ENCODE measurements around the gene IER2. TPM values are rescaled to one million over a fixed set of nuclear protein-coding genes. Genes with fewer than 3 reads are reported as not detected.
"Not testable (repeated sequence)": the region's sequence is repeated elsewhere in the genome, so short reads cannot be mapped to it uniquely, and the experiment has no call there.

The IER2 gene
- total and polyA plus RNA-seq, 2 donors = 17.0 to 268 TPM

DNA sequence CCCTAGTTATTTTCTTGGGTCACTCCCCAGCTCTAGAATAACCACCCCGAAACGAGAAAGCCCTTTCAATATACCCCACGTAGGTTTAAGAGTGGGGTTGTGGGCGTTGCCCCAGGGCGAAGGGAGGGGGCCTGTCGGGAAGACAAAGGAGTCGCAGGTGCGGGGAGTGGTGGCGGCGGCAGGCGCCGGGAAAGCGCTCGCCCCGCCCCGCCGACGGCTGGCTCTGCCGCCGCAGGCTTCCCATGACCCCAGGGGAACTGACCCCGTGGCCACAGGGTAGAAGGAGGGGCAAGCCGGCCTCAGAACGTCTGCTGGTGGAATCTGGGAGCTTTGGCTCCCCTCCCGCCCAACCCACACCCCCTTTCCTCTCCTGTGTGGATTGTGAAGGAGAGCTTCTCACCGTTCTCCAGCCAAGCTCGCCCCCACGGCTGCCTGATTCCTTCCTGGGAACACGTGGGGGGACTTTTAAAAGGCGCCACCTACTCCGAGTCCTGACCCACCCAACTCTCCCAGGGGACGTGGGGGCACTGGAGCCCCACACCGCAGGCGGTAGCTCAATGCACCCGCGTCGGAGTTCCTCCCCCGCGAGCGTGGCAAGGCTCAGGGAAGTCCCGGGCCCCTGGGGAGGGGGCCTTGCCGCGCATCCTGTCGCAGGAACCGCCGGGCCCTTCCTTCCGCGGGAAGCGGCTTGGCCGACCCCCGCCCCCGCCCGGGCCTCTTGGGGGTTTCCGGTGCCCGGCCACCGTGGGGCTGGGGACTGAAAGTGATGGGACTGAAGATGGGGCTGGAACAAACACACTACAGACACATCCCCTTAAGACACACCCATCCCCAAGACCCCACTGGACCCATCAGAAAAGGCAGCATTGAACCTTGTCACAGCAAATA, 5.5 kb downstream of the IER2 start:
- Histone ChIP-seq H3K36me3 (ENCODE audit: insufficient read depth) (no peaks in the 10 kb centered on the region), H3K4me3 (ENCODE audit: low read depth, low read length) (peak overlapping the region; percentile 28), H3K4me1 (ENCODE audit: insufficient read depth) (no peaks in the 10 kb centered on the region), H3K27ac (ENCODE audit: low read depth) (peak overlapping the region; percentile 91)
- WGBS = 13% methylated on average over 55 of the region's 55 CpGs
- peak; percentile 40 for DNase-seq (ENCODE audit: extremely low spot score)

DNA sequence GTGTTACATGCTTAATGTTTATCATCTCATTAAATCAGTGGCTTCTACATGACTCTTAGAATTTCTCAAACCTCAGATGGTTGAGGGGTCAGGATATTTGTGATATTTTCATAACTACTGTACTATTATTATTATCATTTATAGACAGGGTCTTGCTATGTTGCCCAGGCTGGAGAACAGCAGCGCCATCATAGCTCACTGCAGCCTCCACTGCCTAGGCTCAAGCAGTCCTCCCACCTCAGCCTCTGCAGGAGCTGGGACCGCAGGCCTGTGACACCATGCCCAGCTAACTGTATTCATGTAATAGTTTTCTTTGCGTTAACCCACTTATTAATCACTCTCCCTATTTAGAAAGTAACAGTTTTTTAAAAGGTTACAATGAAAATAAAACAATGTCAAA, 9.5 kb downstream of the IER2 start:
- WGBS = 94% methylated on average over 3 of the region's 3 CpGs
- no peak overlapping the region for H3K4me3 ChIP-seq (ENCODE audit: low read depth, low read length)
- no peak for DNase-seq (ENCODE audit: extremely low spot score)
- peaks cover 5% of the 10 kb centered on the region for H3K4me1 ChIP-seq (ENCODE audit: insufficient read depth)
- no peak overlapping the region for H3K27ac ChIP-seq (ENCODE audit: low read depth)
- H3K36me3 ChIP-seq (ENCODE audit: insufficient read depth) = no peaks in the 10 kb centered on the region

DNA sequence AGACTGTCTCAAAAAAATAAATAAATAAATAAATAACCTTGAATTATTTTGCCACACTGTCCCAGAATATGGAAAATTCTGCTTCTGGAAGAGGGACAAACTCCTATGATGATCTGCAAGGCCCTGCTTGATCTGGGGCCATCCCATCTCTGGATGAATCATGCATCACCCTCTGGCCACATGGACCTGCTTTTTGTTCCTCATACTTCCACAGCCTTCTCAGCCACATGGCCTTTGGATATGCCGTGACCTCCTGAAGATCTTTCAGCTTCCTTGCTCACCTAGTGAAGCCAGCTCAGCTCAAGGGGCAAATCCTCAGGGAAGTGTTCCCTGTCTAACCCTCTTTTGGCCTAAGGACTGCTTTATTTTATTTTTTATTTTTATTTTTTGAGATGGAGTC, 10.3 kb downstream of the IER2 start:
- Histone ChIP-seq H3K4me1 (ENCODE audit: insufficient read depth) (peaks cover 5% of the 10 kb centered on the region), H3K4me3 (ENCODE audit: low read depth, low read length) (no peak overlapping the region), H3K36me3 (ENCODE audit: insufficient read depth) (no peaks in the 10 kb centered on the region), H3K27ac (ENCODE audit: low read depth) (no peak overlapping the region)
- 75% methylated on average over 1 of the region's 1 CpG for WGBS
- no peak for DNase-seq (ENCODE audit: extremely low spot score)

DNA sequence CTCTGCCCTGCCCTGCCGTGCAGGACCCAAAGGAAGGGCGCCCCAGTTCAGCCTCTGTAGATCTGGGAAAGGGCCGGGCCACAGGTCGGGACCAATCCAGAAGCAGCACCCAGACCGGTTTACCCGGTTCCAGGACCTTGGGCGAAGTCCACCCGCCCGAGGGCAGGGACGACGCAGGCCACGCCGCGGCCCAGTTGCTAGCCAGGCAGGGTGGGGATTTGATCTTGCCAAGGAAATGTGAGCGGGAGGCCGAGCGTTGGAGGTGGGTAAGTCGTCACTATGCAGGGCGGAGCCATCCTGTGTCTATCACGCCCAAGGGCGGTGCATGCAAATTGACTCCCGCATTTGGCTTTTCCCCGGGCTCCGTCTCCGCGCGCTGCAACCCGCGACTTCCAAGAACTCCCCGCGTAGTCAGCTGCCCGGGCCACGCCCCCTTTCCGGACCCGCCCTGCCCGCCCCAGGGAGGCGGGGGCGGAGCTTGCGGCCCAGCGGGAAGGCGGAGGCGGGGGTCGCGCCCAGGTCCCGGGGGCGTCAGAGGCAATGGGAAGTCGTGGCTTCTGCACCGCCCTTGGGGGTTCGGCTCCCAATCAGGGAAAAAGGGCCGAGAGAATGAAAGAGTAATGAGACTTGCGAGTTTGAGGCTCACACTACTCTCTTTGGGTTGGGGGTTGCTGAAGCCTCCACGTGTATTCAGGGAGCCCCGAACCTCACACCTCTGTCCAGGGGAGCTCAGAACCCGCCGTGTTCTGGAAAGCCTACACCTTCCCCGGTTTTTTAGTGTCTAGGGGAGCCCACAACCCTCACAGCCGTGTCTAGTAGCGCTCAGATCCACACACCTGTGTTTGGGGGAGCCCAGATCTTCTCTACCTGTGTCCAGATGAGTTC, 12.8 kb downstream of the IER2 start:
- 2% methylated on average over 58 of the region's 58 CpGs for WGBS
- DNase-seq (ENCODE audit: extremely low spot score) = peak; percentile 94
- Histone ChIP-seq H3K27ac (ENCODE audit: low read depth) (peak overlapping the region; percentile 86), H3K36me3 (ENCODE audit: insufficient read depth) (no peaks in the 10 kb centered on the region), H3K4me3 (ENCODE audit: low read depth, low read length) (peak overlapping the region; percentile 23), H3K4me1 (ENCODE audit: insufficient read depth) (peaks cover 5% of the 10 kb centered on the region)

DNA sequence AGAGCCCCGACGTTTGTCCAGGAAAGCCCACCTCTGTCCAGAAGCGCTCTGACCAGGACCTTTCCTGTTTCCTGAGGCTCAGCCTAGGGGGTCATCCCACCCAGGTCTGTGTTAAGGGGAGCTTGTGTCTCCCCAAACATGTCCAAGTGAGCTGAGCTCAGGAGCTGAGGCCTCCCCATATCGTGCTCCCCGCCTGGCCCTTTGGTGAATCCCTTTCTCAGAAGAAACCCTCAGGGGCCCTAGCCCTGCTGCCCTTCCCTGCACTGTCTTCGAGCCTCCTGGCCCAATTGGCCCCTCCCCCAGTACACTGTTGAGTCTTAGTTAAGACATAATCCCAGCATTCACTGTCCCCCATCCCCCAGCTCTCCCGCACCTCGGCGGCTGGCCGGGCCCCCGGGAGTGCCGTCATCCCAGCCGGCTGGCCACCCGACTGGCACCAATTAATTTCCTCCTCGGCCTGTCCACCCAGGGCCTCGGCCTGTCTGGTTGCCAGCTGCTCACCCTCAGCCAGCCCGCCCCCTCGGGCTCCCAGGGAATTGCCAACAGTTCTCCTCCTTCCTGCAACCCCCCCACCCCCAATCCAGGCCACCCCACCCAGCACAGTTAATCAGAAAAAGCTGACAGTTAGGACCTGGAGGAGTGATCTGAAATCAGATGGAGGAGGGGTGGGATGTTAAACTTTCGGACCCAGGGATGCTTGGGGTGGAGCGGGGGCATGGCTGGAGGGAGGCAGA, 13.6 kb downstream of the IER2 start:
- peak; percentile 55 for DNase-seq (ENCODE audit: extremely low spot score)
- Histone ChIP-seq H3K36me3 (ENCODE audit: insufficient read depth) (no peaks in the 10 kb centered on the region), H3K27ac (ENCODE audit: low read depth) (peak overlapping the region; percentile 81), H3K4me1 (ENCODE audit: insufficient read depth) (peaks cover 5% of the 10 kb centered on the region), H3K4me3 (ENCODE audit: low read depth, low read length) (peak overlapping the region; percentile 11)
- WGBS = 4% methylated on average over 20 of the region's 20 CpGs

DNA sequence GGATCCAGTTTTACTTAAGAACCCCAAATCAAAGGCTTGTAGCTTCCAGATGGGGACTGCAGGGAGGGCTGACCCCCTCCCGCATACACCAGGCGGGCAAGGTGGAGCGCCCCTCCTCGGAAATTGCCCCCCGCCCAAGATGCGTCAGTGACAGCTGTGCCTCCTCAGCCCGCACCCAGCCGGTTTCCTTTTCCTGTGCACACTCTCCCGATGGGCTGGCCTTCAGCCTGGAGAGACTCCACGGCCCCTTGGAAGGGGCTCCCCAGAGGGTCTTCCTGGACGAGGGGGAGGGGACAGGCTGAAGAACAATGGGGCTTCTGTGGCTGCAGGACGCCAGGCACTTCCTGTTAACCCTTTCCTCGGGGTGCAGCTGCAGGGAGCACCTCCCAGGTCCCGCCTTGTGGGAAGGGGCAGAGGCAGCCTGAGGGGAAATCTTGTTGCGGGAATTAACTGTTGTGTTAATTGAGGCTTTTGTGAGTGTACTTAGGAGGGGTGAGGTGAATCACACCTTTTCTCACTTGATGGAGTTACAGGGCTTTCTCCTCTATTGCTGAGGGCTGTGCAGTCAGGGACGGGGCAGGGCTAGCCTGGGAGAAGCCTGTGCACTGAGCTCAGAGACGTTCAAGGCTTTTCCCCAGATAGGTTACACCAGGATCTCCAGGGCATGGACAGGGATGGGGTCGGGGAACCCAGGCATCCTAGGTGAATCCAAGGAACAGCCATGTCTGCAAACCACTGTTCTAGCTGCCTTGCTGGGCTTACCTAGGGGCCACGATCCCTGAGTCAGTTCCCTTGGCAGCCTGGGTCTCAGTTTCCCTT, 14.3 kb downstream of the IER2 start:
- Histone ChIP-seq H3K4me3 (ENCODE audit: low read depth, low read length) (peak overlapping the region; percentile 11), H3K27ac (ENCODE audit: low read depth) (peak overlapping the region; percentile 81), H3K36me3 (ENCODE audit: insufficient read depth) (no peaks in the 10 kb centered on the region), H3K4me1 (ENCODE audit: insufficient read depth) (peaks cover 5% of the 10 kb centered on the region)
- DNase-seq (ENCODE audit: extremely low spot score) = peak; percentile 86
- WGBS = 22% methylated on average over 19 of the region's 19 CpGs

DNA sequence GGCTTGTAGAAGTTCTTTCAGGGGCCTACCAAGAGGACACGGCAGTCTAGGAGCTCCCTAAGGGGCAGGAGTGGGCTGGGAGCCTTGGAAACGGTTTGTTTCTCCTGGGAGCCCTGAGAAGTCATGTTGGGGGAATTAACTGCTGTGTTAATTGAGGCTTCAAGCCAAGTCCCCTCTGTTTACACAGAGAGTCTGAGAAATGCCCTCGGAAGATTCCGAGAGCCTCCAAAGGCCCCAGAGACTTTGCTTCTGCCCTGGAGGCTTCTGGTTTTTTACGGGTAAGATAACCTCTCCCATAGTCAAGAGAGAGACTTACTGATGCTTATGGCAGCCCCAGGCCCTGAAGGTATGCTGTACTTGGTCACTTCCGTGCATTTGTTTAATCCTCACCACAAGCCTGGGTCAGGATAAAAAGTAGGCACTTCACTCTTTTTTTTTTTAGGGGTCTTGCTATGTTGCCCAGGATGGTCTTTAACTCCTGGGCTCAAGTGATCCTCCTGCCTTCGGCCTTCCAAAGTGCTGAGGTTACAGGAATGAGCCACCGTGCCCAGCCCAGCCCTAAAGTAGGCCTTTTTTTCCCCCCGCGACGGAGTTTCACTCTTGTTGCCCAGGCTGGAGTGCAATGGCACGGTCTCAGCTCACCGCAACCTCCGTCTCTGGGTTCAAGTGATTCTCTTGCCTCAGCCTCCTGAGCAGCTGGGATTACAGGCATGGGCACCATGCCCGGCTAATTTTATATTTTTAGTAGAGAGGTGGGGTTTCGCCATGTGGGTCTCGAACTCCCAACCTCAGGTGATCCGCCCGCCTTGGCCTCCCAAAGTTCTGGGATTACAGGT, 15.2 kb downstream of the IER2 start:
- peaks cover 5% of the 10 kb centered on the region for H3K4me1 ChIP-seq (ENCODE audit: insufficient read depth)
- H3K27ac ChIP-seq (ENCODE audit: low read depth) = peak overlapping the region; percentile 81
- no peak for DNase-seq (ENCODE audit: extremely low spot score)
- no peak overlapping the region for H3K4me3 ChIP-seq (ENCODE audit: low read depth, low read length)
- WGBS = 78% methylated on average over 19 of the region's 19 CpGs
- H3K36me3 ChIP-seq (ENCODE audit: insufficient read depth) = no peaks in the 10 kb centered on the region

DNA sequence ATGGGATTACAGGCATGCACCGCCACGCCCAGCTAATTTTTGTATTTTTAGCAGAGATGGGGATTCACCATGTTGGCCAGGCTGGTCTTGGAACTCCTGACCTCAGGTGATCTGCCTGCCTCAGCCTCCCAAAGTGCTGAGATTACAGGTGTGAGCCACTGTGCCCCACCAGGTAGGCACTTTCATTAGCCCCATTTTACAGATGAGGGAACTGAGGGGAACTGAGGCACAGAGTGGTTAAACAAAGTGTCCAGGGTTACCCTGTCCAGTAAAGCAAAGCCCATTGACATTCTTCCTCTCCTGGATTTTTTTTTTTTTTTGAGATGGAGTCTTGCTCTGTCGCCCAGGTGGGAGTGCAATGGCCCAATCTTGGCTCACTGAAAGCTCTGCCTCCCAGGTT, 15.9 kb downstream of the IER2 start:
- not testable (repeated sequence) for H3K4me3 ChIP-seq (ENCODE audit: low read depth, low read length); H3K36me3 ChIP-seq (ENCODE audit: insufficient read depth); DNase-seq (ENCODE audit: extremely low spot score); H3K4me1 ChIP-seq (ENCODE audit: insufficient read depth); H3K27ac ChIP-seq (ENCODE audit: low read depth)
- WGBS = 96% methylated on average over 3 of the region's 3 CpGs

DNA sequence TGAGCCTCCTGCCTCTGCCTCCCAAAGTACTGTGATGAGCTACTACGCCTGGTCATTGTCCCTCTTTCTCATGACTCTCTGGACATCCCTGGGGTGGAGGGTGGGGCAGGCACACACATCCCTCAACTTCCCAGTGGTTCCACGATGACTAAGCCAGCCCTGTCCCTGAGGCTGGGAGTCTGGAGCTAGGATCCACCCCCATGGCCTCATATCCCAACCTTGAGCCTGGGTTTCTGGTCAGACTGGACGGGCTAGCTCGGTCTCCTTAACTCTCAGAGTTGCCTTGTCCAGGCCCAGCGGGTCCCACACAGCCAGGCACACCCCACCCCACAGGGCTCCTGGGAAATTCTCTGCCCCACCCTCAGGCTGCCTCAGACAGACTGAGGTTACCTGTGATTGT, 19.6 kb downstream of the IER2 start:
- DNase-seq (ENCODE audit: extremely low spot score) = no peak
- H3K36me3 ChIP-seq (ENCODE audit: insufficient read depth) = no peaks in the 10 kb centered on the region
- no peak overlapping the region for H3K4me3 ChIP-seq (ENCODE audit: low read depth, low read length)
- H3K27ac ChIP-seq (ENCODE audit: low read depth) = peak overlapping the region; percentile 28
- H3K4me1 ChIP-seq (ENCODE audit: insufficient read depth) = peaks cover 4% of the 10 kb centered on the region
- 82% methylated on average over 5 of the region's 5 CpGs for WGBS

DNA sequence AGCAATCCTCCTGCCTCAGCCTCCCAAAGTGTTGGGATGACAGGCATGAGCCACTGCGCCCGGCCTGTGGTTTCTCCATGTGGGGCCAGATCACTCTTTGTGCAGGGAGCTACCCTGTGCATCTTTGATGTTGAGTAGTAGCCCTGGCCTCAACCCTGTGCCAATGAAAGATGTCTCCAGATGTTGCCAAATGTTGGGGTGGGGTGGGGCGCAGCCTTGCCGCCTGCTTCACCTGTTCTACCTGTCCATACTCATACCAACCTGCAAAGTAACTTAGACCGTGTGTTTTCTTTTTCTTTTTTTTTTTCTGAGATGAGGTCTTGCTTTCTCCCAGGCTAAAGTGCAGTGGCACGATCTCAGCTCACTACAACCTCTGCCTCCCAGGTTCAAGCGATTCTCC, 20.9 kb downstream of the IER2 start:
- WGBS = 92% methylated on average over 7 of the region's 7 CpGs
- no peak overlapping the region for H3K27ac ChIP-seq (ENCODE audit: low read depth)
- H3K4me1 ChIP-seq (ENCODE audit: insufficient read depth) = peaks cover 4% of the 10 kb centered on the region
- no peak for DNase-seq (ENCODE audit: extremely low spot score)
- H3K4me3 ChIP-seq (ENCODE audit: low read depth, low read length) = no peak overlapping the region
- no peaks in the 10 kb centered on the region for H3K36me3 ChIP-seq (ENCODE audit: insufficient read depth)

DNA sequence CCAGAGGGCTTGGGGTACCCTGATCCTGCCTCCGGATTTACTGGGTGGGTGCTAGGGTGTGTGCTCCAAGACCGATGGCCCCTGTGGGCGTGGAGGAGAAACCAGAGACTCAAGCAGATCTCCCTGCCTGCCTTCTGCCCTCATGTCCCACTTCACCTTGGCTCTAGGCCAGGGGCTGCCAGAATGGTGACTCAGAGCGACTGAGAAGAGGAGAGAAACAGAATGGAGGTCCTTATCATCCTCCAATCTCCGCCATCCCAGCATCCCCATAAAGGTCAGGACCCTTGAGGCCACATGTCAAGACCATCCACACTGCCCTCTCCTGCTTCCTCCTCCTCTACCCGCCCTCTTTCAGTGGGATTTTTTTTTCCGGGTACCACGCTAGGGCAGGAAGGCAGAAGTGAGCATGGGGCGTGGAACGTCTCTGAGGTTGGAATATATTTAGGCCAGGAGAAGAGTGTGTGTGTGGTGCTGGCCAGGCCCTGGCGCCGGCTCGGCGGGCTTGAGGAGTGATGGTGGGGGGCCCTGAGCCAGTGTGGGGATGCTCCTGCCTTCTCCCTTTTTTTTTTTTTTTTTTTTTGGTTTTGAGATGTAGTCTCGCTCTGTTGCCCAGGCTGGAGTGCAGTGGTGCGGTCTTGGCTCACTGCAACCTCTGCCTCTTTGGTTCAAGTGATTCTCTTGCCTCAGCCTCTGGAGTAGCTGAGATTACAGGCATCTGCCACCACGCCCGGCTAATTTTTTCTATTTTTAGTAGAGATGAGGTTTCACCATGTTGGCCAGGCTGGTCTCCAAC, 22.3 kb downstream of the IER2 start:
- no peak for DNase-seq (ENCODE audit: extremely low spot score)
- H3K4me1 ChIP-seq (ENCODE audit: insufficient read depth) = peaks cover 4% of the 10 kb centered on the region
- H3K36me3 ChIP-seq (ENCODE audit: insufficient read depth) = no peaks in the 10 kb centered on the region
- peak overlapping the region; percentile 70 for H3K27ac ChIP-seq (ENCODE audit: low read depth)
- H3K4me3 ChIP-seq (ENCODE audit: low read depth, low read length) = no peak overlapping the region
- 30% methylated on average over 18 of the region's 18 CpGs for WGBS
